GM06990 (cell line): ENCODE results near the gene NEK2.
"Not testable (repeated sequence)": the region's sequence is repeated elsewhere in the genome, so short reads cannot be mapped to it uniquely, and the experiment has no call there.

ENCODE experiments used
- DNase-seq: peaks from one replicate; pipeline ENCODE4 v3.0.0-alpha.2; 2011; ENCODE audit not compliant: insufficient read length; ENCODE audit errors: extremely low read depth
- H3K27me3 ChIP-seq: replicated peaks from 2 replicates; pipeline ENCODE4 v1.6.0; 2011; ENCODE audit warnings: low read length; ENCODE audit not compliant: control insufficient read depth, insufficient read depth
- H3K36me3 ChIP-seq: 2 replicates; pipeline ENCODE4 v1.5.1; 2011; ENCODE audit warnings: low read length; ENCODE audit not compliant: control insufficient read depth, insufficient read depth
- H3K4me3 ChIP-seq: replicated peaks from 2 replicates; pipeline ENCODE4 v1.5.1; 2011; ENCODE audit warnings: low read depth, mild to moderate bottlenecking, control low read depth, low read length
- TF ChIP-seq, protein P1 (sequence below): IDR thresholded peaks from 2 replicates; pipeline ENCODE4 v1.5.1; 2011; ENCODE audit warnings: low read length, control low read depth, mild to moderate bottlenecking, inconsistent platforms; ENCODE audit not compliant: insufficient read depth, poor library complexity, severe bottlenecking

The NEK2 gene

DNA sequence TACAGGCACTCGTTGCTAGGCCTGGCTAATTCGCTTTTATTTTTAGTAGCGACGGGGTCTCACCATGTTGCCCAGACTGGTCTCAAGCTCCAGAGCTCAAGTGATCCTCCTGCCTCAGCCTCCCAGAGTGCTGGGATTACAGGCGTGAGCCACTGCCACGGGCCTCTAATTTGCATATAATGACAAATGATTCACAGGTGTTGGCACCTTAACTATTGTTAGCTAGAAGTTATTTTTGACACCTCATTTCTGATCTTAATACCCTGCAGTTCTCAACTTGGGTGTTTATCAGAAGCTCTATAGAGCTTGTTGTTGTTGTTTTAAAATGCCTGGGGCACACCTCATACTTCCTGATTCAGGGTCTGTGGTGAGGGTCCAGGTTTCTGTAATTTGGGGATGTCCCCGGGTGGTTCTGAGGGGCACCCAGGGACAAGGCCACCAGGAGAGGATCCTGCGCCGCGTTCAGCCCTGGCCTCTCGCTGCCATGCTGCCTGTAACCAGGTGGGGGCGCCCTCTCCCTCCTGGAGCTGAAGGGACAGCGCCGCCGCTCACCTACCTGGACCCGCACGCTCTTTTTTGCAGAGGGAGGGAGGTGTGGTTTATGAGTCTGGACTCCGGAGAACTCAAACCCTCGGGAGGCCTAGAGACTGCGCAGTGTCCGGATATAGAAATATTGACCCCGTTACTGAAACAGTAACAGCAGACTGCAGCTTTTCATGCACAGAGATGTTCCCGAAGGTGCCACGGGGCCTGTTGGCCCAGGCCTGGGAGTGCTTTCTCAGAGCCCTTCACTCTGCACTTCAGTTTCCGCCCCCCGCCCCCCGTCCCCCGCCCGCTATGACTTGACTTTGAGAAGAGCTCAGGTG, 23.0 kb upstream of the NEK2 start:
- H3K4me3 ChIP-seq: peak overlapping the region; percentile 27
- TF ChIP-seq, protein P1, sequence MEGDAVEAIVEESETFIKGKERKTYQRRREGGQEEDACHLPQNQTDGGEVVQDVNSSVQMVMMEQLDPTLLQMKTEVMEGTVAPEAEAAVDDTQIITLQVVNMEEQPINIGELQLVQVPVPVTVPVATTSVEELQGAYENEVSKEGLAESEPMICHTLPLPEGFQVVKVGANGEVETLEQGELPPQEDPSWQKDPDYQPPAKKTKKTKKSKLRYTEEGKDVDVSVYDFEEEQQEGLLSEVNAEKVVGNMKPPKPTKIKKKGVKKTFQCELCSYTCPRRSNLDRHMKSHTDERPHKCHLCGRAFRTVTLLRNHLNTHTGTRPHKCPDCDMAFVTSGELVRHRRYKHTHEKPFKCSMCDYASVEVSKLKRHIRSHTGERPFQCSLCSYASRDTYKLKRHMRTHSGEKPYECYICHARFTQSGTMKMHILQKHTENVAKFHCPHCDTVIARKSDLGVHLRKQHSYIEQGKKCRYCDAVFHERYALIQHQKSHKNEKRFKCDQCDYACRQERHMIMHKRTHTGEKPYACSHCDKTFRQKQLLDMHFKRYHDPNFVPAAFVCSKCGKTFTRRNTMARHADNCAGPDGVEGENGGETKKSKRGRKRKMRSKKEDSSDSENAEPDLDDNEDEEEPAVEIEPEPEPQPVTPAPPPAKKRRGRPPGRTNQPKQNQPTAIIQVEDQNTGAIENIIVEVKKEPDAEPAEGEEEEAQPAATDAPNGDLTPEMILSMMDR: peak; percentile 98

DNA sequence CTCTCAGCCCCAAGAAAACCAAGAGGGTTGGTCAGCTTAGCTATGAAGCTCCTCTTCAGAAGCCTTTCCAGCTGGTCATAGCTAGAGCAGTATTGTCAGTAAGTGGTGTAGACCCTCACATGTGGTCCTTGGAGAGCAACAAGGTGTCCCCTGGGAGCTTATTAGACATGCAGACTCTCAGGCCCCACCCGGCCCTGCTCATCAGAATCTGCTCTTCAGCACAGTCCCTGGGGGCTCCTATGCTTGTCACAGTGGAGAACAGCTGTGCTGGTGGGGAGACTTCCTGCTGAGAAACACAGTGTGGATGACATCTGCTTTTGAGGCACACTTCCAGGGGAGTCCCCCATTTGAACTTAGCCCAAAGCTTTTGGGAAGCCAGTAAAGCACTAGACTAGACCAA, 21.9 kb upstream of the NEK2 start:
- TF ChIP-seq, protein P1: no peak
- Histone ChIP-seq H3K36me3 (no peaks in the 10 kb centered on the region), H3K27me3 (no peaks in the 10 kb centered on the region), H3K4me3 (no peak overlapping the region)
- peak; percentile 73 for DNase-seq

More for the DNA sequence above, 23.0 kb upstream of the NEK2 start:
- peak; percentile 82 for DNase-seq
- H3K27me3 ChIP-seq: no peaks in the 10 kb centered on the region
- no peaks in the 10 kb centered on the region for H3K36me3 ChIP-seq

DNA sequence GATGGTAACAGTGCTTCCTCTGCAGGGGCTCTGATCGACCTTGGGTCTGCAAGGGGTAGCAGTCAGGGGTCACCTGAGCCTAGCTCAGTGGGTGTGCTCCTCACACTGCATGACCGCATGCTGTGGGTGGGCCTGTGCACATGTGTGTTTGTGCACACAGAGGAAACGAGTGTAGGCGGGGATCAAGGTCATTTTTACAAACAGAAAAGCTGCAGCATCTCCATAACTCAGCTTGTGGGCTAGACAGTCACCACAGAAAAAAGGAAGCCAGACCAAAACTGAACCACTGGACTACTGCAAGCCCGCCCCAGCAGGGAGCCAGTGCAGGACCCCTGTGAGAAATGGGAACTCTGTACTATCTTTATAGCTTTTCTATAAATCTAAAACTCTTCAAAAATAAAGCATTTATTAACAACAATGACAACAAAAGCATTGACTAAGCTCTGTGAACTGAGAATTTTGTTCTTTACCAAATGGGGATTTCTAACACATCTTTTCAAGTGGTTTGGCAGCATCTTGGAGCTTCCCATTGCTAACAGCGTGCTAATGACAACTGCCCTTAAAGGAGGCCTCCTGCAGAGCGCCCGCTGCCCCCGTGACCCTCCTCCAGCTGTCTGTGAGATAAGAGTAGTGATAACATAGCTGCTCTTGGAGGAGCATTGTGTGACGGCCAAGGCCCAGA, 19.9 kb upstream of the NEK2 start:
- TF ChIP-seq, protein P1: no peak
- Histone ChIP-seq H3K36me3 (no peaks in the 10 kb centered on the region), H3K27me3 (no peaks in the 10 kb centered on the region)

DNA sequence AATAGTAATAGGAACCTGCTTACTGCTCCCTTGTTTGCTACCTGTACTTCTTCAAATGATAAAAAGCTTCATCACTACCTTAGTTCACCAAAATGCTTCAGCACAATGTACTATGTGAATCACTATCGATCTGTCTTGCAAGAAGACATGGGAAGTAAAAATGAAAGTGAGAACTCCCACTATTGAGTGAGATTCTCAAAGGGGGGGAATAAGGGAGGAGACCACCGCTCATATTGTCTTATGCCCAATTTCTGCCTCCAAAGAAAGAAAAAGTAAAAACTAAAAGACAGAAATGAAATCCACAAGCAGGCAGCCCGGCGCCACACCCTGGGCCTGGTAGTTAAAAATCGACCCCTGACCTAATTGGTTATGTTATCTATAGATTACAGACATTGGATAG, 18.5 kb upstream of the NEK2 start:
- not testable (repeated sequence) for H3K36me3 ChIP-seq, DNase-seq, H3K27me3 ChIP-seq, H3K4me3 ChIP-seq

More for the DNA sequence above, 19.9 kb upstream of the NEK2 start:
- no peak overlapping the region for H3K4me3 ChIP-seq
- peak; percentile 68 for DNase-seq

DNA sequence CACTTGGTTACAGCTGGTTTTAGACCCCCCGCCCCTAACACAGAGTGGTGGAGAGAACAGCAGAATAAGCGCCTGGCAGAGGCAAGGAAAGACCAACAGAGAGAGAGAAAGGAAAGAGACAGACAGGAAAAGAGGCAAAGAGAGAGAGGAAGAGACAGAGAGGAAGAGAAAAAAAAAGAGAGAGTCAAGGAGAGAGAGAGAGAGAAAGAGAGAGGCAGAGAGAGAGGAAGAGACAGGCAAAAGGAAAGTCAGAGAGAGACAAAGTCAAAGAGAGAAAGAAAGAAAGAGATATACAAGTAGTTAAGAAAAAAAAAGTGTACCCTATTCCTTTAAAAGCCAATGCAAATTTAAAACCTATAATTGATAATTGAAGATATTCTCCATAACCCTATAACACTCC, 13.0 kb upstream of the NEK2 start:
- H3K4me3 ChIP-seq: no peak overlapping the region
- no peaks in the 10 kb centered on the region for H3K36me3 ChIP-seq
- TF ChIP-seq, protein P1: no peak
- DNase-seq: no peak
- no peaks in the 10 kb centered on the region for H3K27me3 ChIP-seq
